ENCODE results near the gene ATP5MC2.
"Not testable (repeated sequence)": the region's sequence is repeated elsewhere in the genome, so short reads cannot be mapped to it uniquely, and the experiment has no call there.

ATP5MC2 gene

DNA sequence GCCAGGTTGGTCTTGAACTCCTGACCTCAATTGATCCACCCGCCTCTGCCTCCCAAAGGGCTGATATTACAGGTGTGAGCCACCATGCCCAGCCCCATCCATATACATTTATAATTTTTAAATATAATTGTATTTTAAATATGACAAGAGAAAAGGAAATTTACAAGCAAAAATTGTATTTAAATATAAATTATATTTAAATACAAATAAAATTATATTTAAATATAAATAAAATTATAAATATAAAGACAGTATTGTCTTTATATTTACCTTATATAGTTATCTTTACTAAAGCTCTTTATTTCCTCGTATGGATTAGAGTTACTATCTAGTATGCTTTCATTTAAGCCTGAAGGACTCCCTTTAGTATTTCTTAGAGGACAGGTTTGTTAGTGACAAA, 37.8 kb downstream of the ATP5MC2 start:
- H3K27me3 ChIP-seq (ENCODE audit: control insufficient read depth, insufficient read depth, low read length) = no peaks in the 10 kb centered on the region
- no peaks in the 10 kb centered on the region for H3K4me1 ChIP-seq (ENCODE audit: control insufficient read depth, insufficient read depth, low read length)
- H3K4me3 ChIP-seq (ENCODE audit: low read depth, low read length) = no peak overlapping the region
- H3K9ac ChIP-seq (ENCODE audit: low read depth, low read length) = no peak overlapping the region
- no peaks in the 10 kb centered on the region for H3K36me3 ChIP-seq (ENCODE audit: control insufficient read depth, insufficient read depth, low read length)
- H3K9me3 ChIP-seq (ENCODE audit: control insufficient read depth, insufficient read depth, low read length) = no peaks in the 10 kb centered on the region

- Histone ChIP-seq H3K27me3 (ENCODE audit: control insufficient read depth, insufficient read depth, low read length) (no peaks in the 10 kb centered on the region), H3K9ac (ENCODE audit: low read depth, low read length) (no peak overlapping the region), H3K4me3 (ENCODE audit: low read depth, low read length) (no peak overlapping the region), H3K4me1 (ENCODE audit: control insufficient read depth, insufficient read depth, low read length) (no peaks in the 10 kb centered on the region), H3K36me3 (ENCODE audit: control insufficient read depth, insufficient read depth, low read length) (no peaks in the 10 kb centered on the region), H3K9me3 (ENCODE audit: control insufficient read depth, insufficient read depth, low read length) (no peaks in the 10 kb centered on the region)
These were observed 39.2 kb downstream of the ATP5MC2 start for GRCh38 chr12:53636641-53637040.

GRCh38 chr12:53635708-53636107, 40.2 kb downstream of the ATP5MC2 start:
- not testable (repeated sequence) for H3K4me3 ChIP-seq (ENCODE audit: low read depth, low read length); H3K9ac ChIP-seq (ENCODE audit: low read depth, low read length); H3K27me3 ChIP-seq (ENCODE audit: control insufficient read depth, insufficient read depth, low read length); H3K4me1 ChIP-seq (ENCODE audit: control insufficient read depth, insufficient read depth, low read length); H3K36me3 ChIP-seq (ENCODE audit: control insufficient read depth, insufficient read depth, low read length); H3K9me3 ChIP-seq (ENCODE audit: control insufficient read depth, insufficient read depth, low read length)

- no peak overlapping the region for H3K9ac ChIP-seq (ENCODE audit: low read depth, low read length)
- no peak overlapping the region for H3K4me3 ChIP-seq (ENCODE audit: low read depth, low read length)
- no peaks in the 10 kb centered on the region for H3K27me3 ChIP-seq (ENCODE audit: control insufficient read depth, insufficient read depth, low read length)
- H3K36me3 ChIP-seq (ENCODE audit: control insufficient read depth, insufficient read depth, low read length) = no peaks in the 10 kb centered on the region
- H3K9me3 ChIP-seq (ENCODE audit: control insufficient read depth, insufficient read depth, low read length) = no peaks in the 10 kb centered on the region
- peaks cover 4% of the 10 kb centered on the region for H3K4me1 ChIP-seq (ENCODE audit: control insufficient read depth, insufficient read depth, low read length)
These were observed 44.2 kb downstream of the ATP5MC2 start for GRCh38 chr12:53631721-53632120.

DNA sequence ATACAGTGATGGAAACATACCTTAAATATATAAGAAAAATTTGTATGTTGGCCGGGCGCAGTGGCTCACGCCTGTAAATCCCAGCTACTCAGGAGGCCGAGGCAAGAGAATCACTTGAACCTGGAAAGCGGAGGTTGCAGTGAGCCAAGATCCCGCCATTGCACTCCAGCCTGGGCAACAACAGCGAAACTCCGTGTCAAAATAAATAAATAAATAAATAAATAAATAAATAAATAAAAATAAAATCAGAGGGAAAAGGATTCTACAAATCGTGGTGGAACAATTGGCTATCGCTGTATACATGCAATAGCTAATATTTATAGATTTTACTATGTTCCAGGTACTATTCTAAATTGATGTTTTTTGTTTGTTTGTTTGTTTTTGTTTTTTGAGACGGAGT, 48.0 kb downstream of the ATP5MC2 start:
- Histone ChIP-seq H3K4me3 (ENCODE audit: low read depth, low read length) (no peak overlapping the region), H3K9ac (ENCODE audit: low read depth, low read length) (no peak overlapping the region)

GRCh38 chr12:53626702-53627169, 49.1 kb downstream of the ATP5MC2 start:
- Histone ChIP-seq H3K9ac (ENCODE audit: low read depth, low read length) (no peak overlapping the region), H3K4me3 (ENCODE audit: low read depth, low read length) (peak overlapping the region; percentile 97), H3K36me3 (ENCODE audit: control insufficient read depth, insufficient read depth, low read length) (no peaks in the 10 kb centered on the region), H3K27me3 (ENCODE audit: control insufficient read depth, insufficient read depth, low read length) (no peaks in the 10 kb centered on the region), H3K4me1 (ENCODE audit: control insufficient read depth, insufficient read depth, low read length) (peaks cover 7% of the 10 kb centered on the region), H3K9me3 (ENCODE audit: control insufficient read depth, insufficient read depth, low read length) (no peaks in the 10 kb centered on the region)

More for the DNA sequence above, 48.0 kb downstream of the ATP5MC2 start:
- no peaks in the 10 kb centered on the region for H3K36me3 ChIP-seq (ENCODE audit: control insufficient read depth, insufficient read depth, low read length)
- H3K4me1 ChIP-seq (ENCODE audit: control insufficient read depth, insufficient read depth, low read length) = peaks cover 7% of the 10 kb centered on the region
- no peaks in the 10 kb centered on the region for H3K9me3 ChIP-seq (ENCODE audit: control insufficient read depth, insufficient read depth, low read length)
- no peaks in the 10 kb centered on the region for H3K27me3 ChIP-seq (ENCODE audit: control insufficient read depth, insufficient read depth, low read length)

GRCh38 chr12:53625946-53626701, 49.8 kb downstream of the ATP5MC2 start, which contains the start of gene ATF7:
TSS of gene ATF7 (minus strand) at chr12:53626382. CDS start at chr12:53601000, 25,382 bp downstream.
- no peaks in the 10 kb centered on the region for H3K36me3 ChIP-seq (ENCODE audit: control insufficient read depth, insufficient read depth, low read length)
- peak within 1 kb of the TSS; percentile 98 for H3K9ac ChIP-seq (ENCODE audit: low read depth, low read length)
- H3K4me3 ChIP-seq (ENCODE audit: low read depth, low read length) = peak within 1 kb of the TSS; percentile 97
- H3K27me3 ChIP-seq (ENCODE audit: control insufficient read depth, insufficient read depth, low read length) = no peaks in the 10 kb centered on the region
- H3K4me1 ChIP-seq (ENCODE audit: control insufficient read depth, insufficient read depth, low read length) = peaks cover 7% of the 10 kb centered on the region
- H3K9me3 ChIP-seq (ENCODE audit: control insufficient read depth, insufficient read depth, low read length) = no peaks in the 10 kb centered on the region

DNA sequence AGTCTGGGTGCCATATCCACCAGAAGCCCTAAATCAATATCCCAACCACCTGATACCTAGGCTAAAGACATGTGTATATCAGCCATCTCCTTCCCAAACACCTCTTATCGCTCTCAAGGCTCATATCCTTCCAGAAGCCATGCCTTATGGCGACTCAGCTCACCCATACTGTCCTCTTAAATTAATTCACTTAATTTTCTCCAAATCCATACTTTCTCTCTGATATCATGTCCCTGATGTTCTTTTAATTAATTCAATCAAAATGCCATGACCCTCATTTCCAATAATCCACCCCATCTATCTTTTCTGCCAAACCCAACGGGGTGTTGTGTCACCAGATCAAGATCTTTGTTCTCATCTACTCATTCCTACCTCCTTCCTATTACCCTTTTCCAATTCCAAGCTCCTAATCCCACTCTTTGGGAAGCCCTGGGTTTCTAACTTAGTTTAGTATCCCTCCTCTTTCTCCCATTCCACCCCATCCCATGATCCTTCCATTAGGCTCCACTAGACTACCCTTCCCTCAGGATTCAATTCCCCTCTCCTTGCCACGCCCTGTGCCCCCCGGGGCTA, 50.4 kb downstream of the ATP5MC2 start:
- Histone ChIP-seq H3K4me3 (ENCODE audit: low read depth, low read length) (peak overlapping the region; percentile 97), H3K9me3 (ENCODE audit: control insufficient read depth, insufficient read depth, low read length) (no peaks in the 10 kb centered on the region), H3K27me3 (ENCODE audit: control insufficient read depth, insufficient read depth, low read length) (no peaks in the 10 kb centered on the region), H3K9ac (ENCODE audit: low read depth, low read length) (peak overlapping the region; percentile 26), H3K36me3 (ENCODE audit: control insufficient read depth, insufficient read depth, low read length) (no peaks in the 10 kb centered on the region), H3K4me1 (ENCODE audit: control insufficient read depth, insufficient read depth, low read length) (peaks cover 7% of the 10 kb centered on the region)

DNA sequence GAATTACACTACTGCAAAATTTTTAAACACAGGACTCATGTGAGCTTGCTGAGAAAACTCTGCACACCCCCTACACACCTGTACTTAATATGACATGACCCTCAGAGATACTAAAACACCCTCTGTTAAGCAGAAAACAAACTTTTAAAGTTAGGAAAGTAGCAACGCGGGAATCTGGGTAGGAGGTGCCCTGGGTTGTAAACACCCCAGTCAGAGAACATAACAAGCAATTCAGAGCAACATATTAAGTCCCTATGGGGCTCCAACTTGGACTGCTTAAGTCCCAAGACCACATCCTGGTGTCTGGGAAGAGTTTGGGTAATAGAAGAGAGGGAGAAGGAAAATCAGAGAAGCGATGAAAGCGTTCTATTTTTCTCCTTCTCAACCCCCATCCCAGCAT, 50.9 kb downstream of the ATP5MC2 start:
- H3K4me1 ChIP-seq (ENCODE audit: control insufficient read depth, insufficient read depth, low read length) = peaks cover 7% of the 10 kb centered on the region
- peak overlapping the region; percentile 97 for H3K4me3 ChIP-seq (ENCODE audit: low read depth, low read length)
- H3K9me3 ChIP-seq (ENCODE audit: control insufficient read depth, insufficient read depth, low read length) = no peaks in the 10 kb centered on the region
- H3K27me3 ChIP-seq (ENCODE audit: control insufficient read depth, insufficient read depth, low read length) = no peaks in the 10 kb centered on the region
- no peaks in the 10 kb centered on the region for H3K36me3 ChIP-seq (ENCODE audit: control insufficient read depth, insufficient read depth, low read length)
- H3K9ac ChIP-seq (ENCODE audit: low read depth, low read length) = peak overlapping the region; percentile 26

- Histone ChIP-seq H3K9ac (ENCODE audit: low read depth, low read length) (no peak overlapping the region), H3K36me3 (ENCODE audit: control insufficient read depth, insufficient read depth, low read length) (no peaks in the 10 kb centered on the region), H3K4me3 (ENCODE audit: low read depth, low read length) (no peak overlapping the region), H3K4me1 (ENCODE audit: control insufficient read depth, insufficient read depth, low read length) (peaks cover 7% of the 10 kb centered on the region), H3K9me3 (ENCODE audit: control insufficient read depth, insufficient read depth, low read length) (no peaks in the 10 kb centered on the region), H3K27me3 (ENCODE audit: control insufficient read depth, insufficient read depth, low read length) (no peaks in the 10 kb centered on the region)
These were observed 51.4 kb downstream of the ATP5MC2 start for GRCh38 chr12:53624458-53624857.

DNA sequence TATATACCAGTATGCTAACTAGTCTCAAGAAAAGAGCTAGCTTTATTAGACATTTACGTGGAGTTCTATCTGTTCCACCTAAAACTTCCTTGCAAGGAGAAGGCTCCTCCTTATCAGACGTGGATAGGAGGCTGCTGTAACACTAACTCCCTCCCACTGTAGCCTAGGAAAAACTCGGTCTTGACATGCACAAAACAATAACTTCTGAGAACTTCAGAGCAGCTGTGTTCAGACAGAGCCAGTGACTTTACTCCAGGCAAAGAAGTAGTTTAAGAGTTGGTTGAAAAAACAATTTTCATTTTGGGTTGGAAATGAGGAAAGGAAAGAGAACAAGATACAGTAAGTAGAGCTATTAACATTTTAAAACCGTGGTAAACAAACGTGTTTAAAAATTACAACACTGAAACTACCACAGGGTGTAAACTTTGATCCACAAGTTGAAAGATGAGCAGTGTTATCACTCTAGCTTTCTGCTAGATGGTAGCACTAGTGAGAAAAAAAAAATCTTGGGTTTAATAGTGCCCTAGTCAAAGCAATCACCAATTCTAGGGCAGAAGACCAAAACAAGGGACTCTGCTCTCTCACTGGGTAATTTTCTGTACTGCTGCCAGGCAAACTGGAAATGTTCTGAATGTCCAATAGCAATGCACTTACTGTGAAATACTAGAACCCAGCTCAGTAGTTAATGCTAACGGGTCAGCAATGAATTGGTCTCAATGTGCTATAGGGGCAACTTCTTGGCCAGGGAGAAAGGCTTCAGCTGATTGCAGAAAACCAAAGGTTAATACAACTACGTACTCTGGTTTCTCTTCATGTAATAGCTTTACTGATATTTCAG, 52.1 kb downstream of the ATP5MC2 start:
- Histone ChIP-seq H3K9ac (ENCODE audit: low read depth, low read length) (no peak overlapping the region), H3K36me3 (ENCODE audit: control insufficient read depth, insufficient read depth, low read length) (no peaks in the 10 kb centered on the region), H3K4me1 (ENCODE audit: control insufficient read depth, insufficient read depth, low read length) (peaks cover 7% of the 10 kb centered on the region), H3K4me3 (ENCODE audit: low read depth, low read length) (no peak overlapping the region), H3K9me3 (ENCODE audit: control insufficient read depth, insufficient read depth, low read length) (no peaks in the 10 kb centered on the region), H3K27me3 (ENCODE audit: control insufficient read depth, insufficient read depth, low read length) (no peaks in the 10 kb centered on the region)

All from iPS-15b (cell line).